PC-3 (cell line): ENCODE results near the gene TEX52. TPM values are rescaled to one million over a fixed set of nuclear protein-coding genes. Genes with fewer than 3 reads are reported as not detected.

Experiments used
- ATAC-seq: fragments of 200-7000 bp; cut with Tn5 transposase; 2 replicates; pipeline ENCODE4 v1.9.1; 2020; ENCODE audit warnings: mild to moderate bottlenecking, moderate library complexity
- BruUV-seq: library from RNA; stranded (reverse); fragments of 400-500 nt; replicated peaks from 2 replicates; lab custom pipeline; 2021; lab: Mats Ljungman, UMichigan
- CTCF ChIA-PET: fragments of 300-600 bp; sonication (Branson Sonifier 250); formaldehyde crosslinking; loops from one replicate; lab custom pipeline; 2022; ENCODE audit warnings: antibody characterized with exemption; lab: Charles Lee
- POLR2A ChIA-PET: fragments of 300-600 bp; sonication (Branson Sonifier 250); formaldehyde crosslinking; loops from one replicate; lab custom pipeline; 2022; ENCODE audit warnings: antibody characterized with exemption; ENCODE audit not compliant: unreplicated experiment; lab: Charles Lee
- DNase-seq: peaks from one replicate; pipeline ENCODE4 v3.0.0-alpha.2; 2015
- H2AFZ ChIP-seq: fragments of 300-600 bp; sonication (generic); 2 replicates; pipeline ENCODE4 v1.6.0; 2016; ENCODE audit warnings: antibody characterized with exemption, low read length
- H3F3A ChIP-seq: fragments of 300-600 bp; sonication (generic); one replicate; pipeline ENCODE4 v1.6.0; 2017; ENCODE audit warnings: antibody characterized with exemption, low read length, control low read depth, mild to moderate bottlenecking; ENCODE audit not compliant: unreplicated experiment
- H3K27ac ChIP-seq: fragments of 300-600 bp; sonication (generic); 2 replicates; pipeline ENCODE4 v1.5.1; 2016; ENCODE audit warnings: mild to moderate bottlenecking, low read length
- H3K27me3 ChIP-seq: fragments of 300-600 bp; sonication (generic); 2 replicates; pipeline ENCODE4 v1.6.1; 2016; ENCODE audit warnings: low read length, mixed read lengths
- H3K36me3 ChIP-seq: fragments of 300-600 bp; sonication (generic); 2 replicates; pipeline ENCODE4 v1.6.1; 2016; ENCODE audit warnings: low read depth, mixed run types, low read length, mixed read lengths
- H3K4me1 ChIP-seq: fragments of 300-600 bp; sonication (generic); 2 replicates; pipeline ENCODE4 v1.5.1; 2016; ENCODE audit warnings: low read length; ENCODE audit not compliant: insufficient read depth
- H3K4me2 ChIP-seq: fragments of 300-600 bp; sonication (generic); 2 replicates; pipeline ENCODE4 v1.6.0; 2016; ENCODE audit warnings: low read length
- H3K4me3 ChIP-seq: fragments of 300-600 bp; sonication (generic); 2 replicates; pipeline ENCODE4 v1.5.1; 2016; ENCODE audit warnings: mild to moderate bottlenecking, low read length, mixed read lengths
- H3K79me2 ChIP-seq: fragments of 300-600 bp; sonication (generic); 2 replicates; pipeline ENCODE4 v1.6.1; 2017; ENCODE audit warnings: low read length, mixed read lengths
- H3K9ac ChIP-seq: fragments of 300-600 bp; sonication (generic); 2 replicates; pipeline ENCODE4 v1.6.0; 2016; ENCODE audit warnings: mild to moderate bottlenecking, low read length
- H3K9me2 ChIP-seq: fragments of 300-600 bp; sonication (generic); replicated peaks from 2 replicates; pipeline ENCODE4 v1.6.1; 2016; ENCODE audit warnings: mixed run types, low read length, mixed read lengths
- H3K9me3 ChIP-seq: fragments of 300-600 bp; sonication (generic); 2 replicates; pipeline ENCODE4 v1.6.1; 2016; ENCODE audit warnings: low read length, mixed read lengths
- H4K20me1 ChIP-seq: fragments of 300-600 bp; sonication (generic); 2 replicates; pipeline ENCODE4 v1.6.1; 2016; ENCODE audit warnings: low read length, mixed read lengths
- EZH2 ChIP-seq: fragments of 300-600 bp; sonication (generic); IDR thresholded peaks from one replicate; pipeline ENCODE4 v1.6.1; 2017; ENCODE audit warnings: antibody characterized with exemption, mild to moderate bottlenecking, low read length; ENCODE audit not compliant: unreplicated experiment
- EZH2phosphoT487 ChIP-seq: fragments of 300-600 bp; sonication (generic); IDR thresholded peaks from 2 replicates; pipeline ENCODE4 v1.6.1; 2018; ENCODE audit warnings: mild to moderate bottlenecking, antibody characterized with exemption, low read length, borderline replicate concordance
- intact Hi-C: fragments of 100-400 bp; cut with micrococcal nuclease; formaldehyde crosslinking; loops from 2 replicates; pipeline ENCODE4 v1.9.0; 2023
- total RNA-seq: library from RNA; depleted of rRNA; stranded (reverse); fragments of >200 nt; gene quantifications from 2 replicates; pipeline ENCODE4 v1.2.3, GENCODE V29; 2014
- TF ChIP-seq, protein P1 (sequence below): fragments of 300-600 bp; sonication (generic); conservative IDR thresholded peaks from 2 replicates; pipeline ENCODE4 v1.5.1; 2017; ENCODE audit warnings: antibody characterized with exemption, low read depth, mild to moderate bottlenecking, low read length

Gene TEX52
- total RNA-seq, 1 experiment from 2014 or later = not detected

- Histone ChIP-seq H3K36me3 (peaks cover 42% of the 10 kb centered on the region), H3K4me3 (no peak overlapping the region), H2AFZ (no peak overlapping the region), H3K4me1 (no peaks in the 10 kb centered on the region), H4K20me1 (no peaks in the 10 kb centered on the region), H3K4me2 (no peak overlapping the region), H3K79me2 (no peaks in the 10 kb centered on the region), H3K9me3 (no peaks in the 10 kb centered on the region), H3K27me3 (no peaks in the 10 kb centered on the region), H3K27ac (no peak overlapping the region), H3F3A (no peaks in the 10 kb centered on the region), H3K9me2 (no peaks in the 10 kb centered on the region), H3K9ac (no peak overlapping the region)
- ChIA-PET CTCF (no interaction called here), POLR2A (no interaction called here)
- TF ChIP-seq, protein P1, sequence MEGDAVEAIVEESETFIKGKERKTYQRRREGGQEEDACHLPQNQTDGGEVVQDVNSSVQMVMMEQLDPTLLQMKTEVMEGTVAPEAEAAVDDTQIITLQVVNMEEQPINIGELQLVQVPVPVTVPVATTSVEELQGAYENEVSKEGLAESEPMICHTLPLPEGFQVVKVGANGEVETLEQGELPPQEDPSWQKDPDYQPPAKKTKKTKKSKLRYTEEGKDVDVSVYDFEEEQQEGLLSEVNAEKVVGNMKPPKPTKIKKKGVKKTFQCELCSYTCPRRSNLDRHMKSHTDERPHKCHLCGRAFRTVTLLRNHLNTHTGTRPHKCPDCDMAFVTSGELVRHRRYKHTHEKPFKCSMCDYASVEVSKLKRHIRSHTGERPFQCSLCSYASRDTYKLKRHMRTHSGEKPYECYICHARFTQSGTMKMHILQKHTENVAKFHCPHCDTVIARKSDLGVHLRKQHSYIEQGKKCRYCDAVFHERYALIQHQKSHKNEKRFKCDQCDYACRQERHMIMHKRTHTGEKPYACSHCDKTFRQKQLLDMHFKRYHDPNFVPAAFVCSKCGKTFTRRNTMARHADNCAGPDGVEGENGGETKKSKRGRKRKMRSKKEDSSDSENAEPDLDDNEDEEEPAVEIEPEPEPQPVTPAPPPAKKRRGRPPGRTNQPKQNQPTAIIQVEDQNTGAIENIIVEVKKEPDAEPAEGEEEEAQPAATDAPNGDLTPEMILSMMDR = no peak
- TF ChIP-seq EZH2 = no peak
- no peak for TF ChIP-seq EZH2phosphoT487
- DNase-seq (no peak), ATAC-seq (no peak)
- no TSS peak for BruUV-seq
- intact Hi-C loops = no loop called here
Observed at GRCh38 chr12:2860170-2860569, 3.3 kb upstream of the TEX52 start.

DNA sequence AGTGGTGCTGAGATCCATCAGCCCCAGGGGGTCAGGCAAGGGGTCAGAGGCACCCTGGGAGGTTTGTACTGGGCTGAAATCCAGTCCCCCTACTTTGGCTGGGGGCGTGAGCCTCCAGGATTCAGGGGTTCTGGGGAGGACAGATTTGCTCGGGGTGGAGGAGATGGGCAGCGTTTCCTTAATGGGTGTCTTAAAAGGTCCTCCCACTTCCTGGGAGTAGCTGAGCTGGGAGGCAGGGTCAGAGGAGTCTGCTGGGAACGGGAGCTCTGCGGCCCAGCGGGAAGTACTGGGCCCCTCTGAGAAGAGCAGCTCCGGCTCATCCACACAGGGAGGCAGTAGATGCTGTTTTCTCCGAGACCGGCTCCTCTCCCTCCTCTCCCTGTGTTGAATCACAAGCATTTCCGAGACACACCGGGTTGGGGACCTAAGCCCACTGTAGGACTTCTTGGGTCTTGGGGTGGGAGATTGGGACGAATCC is 2.1 kb upstream of the TEX52 start:
- Histone ChIP-seq H3K36me3 (peaks cover 31% of the 10 kb centered on the region), H4K20me1 (no peaks in the 10 kb centered on the region), H3K9me2 (no peaks in the 10 kb centered on the region), H3K4me2 (no peak overlapping the region), H3K79me2 (no peaks in the 10 kb centered on the region), H2AFZ (no peak overlapping the region), H3K27me3 (no peaks in the 10 kb centered on the region), H3K4me3 (no peak overlapping the region), H3K9me3 (no peaks in the 10 kb centered on the region), H3K9ac (no peak overlapping the region), H3K27ac (no peak overlapping the region), H3K4me1 (no peaks in the 10 kb centered on the region), H3F3A (no peaks in the 10 kb centered on the region)
- TF ChIP-seq EZH2phosphoT487 = no peak
- TF ChIP-seq EZH2 = no peak
- TF ChIP-seq, protein P1 = no peak
- intact Hi-C loops = no loop called here
- ATAC-seq (no peak), DNase-seq (no peak)
- no TSS peak for BruUV-seq
- ChIA-PET POLR2A (no interaction called here), CTCF (no interaction called here)

- no TSS peak for BruUV-seq
- Histone ChIP-seq H3K9me2 (no peaks in the 10 kb centered on the region), H3K27ac (no peak overlapping the region), H3K36me3 (peaks cover 29% of the 10 kb centered on the region), H3K9ac (no peak overlapping the region), H3K4me2 (no peak overlapping the region), H3K27me3 (no peaks in the 10 kb centered on the region), H3F3A (no peaks in the 10 kb centered on the region), H3K79me2 (no peaks in the 10 kb centered on the region), H4K20me1 (no peaks in the 10 kb centered on the region), H3K4me1 (no peaks in the 10 kb centered on the region), H3K9me3 (no peaks in the 10 kb centered on the region), H3K4me3 (no peak overlapping the region), H2AFZ (no peak overlapping the region)
- ATAC-seq = no peak
- DNase-seq = no peak
- ChIA-PET CTCF (no interaction called here), POLR2A (no interaction called here)
- TF ChIP-seq, protein P1 = no peak
- TF ChIP-seq EZH2 (no peak), EZH2phosphoT487 (no peak)
- intact Hi-C loops = no loop called here
Observed at GRCh38 chr12:2858334-2858733, 1.5 kb upstream of the TEX52 start.
